ENCODE measurements around the gene PTCH2.
"Not testable (repeated sequence)": the region's sequence is repeated elsewhere in the genome, so short reads cannot be mapped to it uniquely, and the experiment has no call there.

The PTCH2 gene

DNA sequence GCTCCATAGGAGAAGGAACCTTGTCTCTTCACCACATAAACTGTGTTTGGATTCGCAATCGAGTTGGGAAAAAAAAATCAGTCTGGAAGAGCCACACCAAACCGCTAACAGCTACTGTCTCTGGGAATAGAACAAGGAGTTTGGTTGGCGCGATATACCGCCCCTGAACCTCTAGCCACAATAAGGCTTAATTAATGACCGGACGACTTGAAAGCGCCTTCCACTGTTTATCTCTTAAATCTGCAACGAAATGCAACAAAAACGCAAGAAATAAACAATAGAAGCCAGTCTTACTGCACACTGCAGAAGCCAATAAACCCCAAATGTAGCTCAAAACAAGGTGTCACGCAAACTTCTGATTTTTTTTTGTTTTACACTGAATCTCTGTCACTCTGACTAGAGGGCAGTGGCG, 23.9 kb downstream of the PTCH2 start:
- DNase-seq (ENCODE audit: low read depth), result no peak

- DNase-seq (ENCODE audit: low read depth), result no peak
Observed at GRCh38 chr1:44817771-44818495, 25.1 kb downstream of the PTCH2 start.

DNA sequence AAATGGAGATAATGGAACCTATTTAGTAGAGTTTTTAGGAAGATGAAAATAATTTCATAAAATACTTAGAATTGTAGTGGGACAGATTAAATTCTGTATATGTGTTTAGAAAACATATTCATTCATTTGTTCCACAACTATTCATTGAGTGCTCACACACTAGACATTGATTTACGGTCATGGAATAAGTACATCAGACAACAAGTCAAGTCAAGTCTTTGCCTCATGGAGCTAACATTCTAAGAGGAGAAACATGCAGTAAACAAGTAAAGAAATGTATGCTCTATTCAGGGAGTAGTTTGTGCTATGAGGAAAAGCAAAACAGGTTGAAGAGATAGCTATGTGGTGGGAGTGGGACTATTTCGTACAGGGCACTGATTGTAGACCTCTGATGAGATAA, 25.7 kb downstream of the PTCH2 start:
- no peak for DNase-seq (ENCODE audit: low read depth)

DNA sequence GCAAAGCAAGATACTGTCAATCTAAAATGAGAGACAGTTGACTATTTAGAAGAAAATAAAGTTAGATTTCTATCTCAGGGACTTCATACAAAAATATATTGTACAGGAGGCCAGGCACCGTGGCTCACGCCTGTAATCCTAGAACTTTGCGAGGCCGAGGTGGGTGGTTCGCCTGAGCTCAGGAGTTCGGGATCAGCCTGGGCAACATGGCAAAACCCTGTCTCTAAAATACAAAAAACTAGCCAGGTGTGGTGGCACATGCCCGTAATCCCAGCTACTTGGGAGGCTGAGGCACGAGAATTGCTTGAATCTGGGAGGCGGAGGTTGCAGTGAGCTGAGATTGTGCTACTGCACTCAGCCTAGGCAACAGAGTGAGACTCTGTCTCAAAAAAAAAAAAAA, 27.1 kb downstream of the PTCH2 start:
- not testable (repeated sequence) for DNase-seq (ENCODE audit: low read depth)

DNA sequence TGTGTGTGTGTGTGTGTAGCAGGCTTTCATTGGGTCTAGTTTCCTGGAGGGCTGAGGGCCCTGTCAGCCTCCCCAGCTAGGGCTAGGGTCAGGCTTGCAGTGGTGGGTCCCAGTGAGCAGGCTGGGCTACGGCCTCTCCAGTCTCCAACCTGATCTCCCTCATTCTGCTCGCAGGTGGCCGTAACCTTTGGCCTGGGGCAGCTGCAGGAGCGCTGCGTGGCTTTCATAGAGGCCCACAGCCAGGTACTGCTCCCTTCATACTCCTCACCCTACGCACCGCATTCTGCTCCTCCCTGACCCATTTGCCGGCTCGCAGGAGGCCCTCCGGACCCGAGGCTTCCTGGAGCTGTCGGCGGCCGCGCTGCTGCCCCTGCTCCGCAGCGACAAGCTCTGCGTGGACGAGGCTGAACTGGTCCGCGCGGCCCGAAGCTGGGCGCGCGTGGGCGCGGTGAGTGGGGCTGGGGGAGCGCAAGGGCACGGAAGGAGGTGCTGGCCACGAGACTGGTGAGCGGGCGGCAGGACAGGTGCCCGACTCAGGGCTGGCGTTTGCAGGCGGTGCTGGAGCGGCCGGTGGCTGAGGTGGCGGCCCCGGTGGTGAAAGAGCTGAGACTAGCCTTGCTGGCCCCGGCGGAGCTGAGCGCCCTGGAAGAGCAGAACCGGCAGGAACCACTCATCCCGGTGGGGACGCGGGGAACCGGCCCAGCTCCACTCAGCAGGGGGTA, 30.1 kb downstream of the PTCH2 start:
- DNase-seq (ENCODE audit: low read depth), result no peak

GRCh38 chr1:44811234-44811633, 31.8 kb downstream of the PTCH2 start:
- DNase-seq (ENCODE audit: low read depth), result no peak

GRCh38 chr1:44810762-44811105, 32.3 kb downstream of the PTCH2 start:
- not testable (repeated sequence) for DNase-seq (ENCODE audit: low read depth)

- DNase-seq (ENCODE audit: low read depth), result no peak
Observed at GRCh38 chr1:44810101-44810761, 32.8 kb downstream of the PTCH2 start.

- peak; percentile 78 for DNase-seq (ENCODE audit: low read depth)
Observed at GRCh38 chr1:44808938-44809917, 33.8 kb downstream of the PTCH2 start.

DNA sequence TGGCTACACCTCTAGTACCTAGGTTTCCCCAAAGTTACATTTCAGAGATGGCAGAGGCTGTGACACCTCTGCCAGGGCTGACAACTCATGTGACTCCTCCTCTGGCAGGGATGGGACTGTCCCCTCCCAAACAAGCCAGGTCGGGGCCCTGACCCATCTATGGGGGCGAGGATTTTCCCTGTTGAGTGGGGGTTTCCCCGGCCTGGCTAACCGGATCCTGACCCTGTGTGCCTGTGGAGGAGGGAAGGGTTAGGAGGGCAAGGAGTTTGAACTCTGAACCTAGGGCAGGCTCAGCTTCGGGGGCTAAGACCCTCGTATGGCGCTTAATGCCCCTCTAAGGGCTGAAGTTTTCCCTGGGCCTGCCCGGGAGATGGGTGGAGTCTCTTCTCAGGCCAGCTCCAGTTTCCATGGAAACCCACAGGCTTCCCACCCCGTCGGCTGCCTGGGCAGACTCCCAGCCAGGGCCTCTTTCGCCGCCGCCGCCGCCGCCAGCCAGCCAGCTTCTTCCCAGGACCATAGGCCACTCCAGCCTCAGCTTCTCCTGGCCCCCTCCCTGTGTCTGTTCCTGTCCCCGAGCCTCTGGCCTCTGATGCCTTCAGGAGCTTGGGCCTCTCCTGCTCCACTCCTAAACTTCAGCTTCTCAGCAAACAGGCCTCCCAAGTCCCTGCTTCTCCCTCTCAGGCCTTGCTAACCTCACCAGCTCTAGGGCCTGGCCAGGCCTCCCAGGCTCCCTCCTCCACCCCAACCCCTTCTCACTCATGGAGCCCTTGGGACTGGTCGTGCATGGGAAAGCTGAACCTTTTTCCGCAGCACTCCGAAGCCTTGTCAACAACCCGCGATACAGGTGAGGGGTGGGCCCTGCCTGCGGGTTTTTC, 34.8 kb downstream of the PTCH2 start, which contains the start of gene BTBD19:
TSS of gene BTBD19 (plus strand) at position 461 of the 875 bp plus-strand sequence. CDS start at position 759, 298 bp downstream.
- peak; percentile 75 for DNase-seq (ENCODE audit: low read depth)

DNA sequence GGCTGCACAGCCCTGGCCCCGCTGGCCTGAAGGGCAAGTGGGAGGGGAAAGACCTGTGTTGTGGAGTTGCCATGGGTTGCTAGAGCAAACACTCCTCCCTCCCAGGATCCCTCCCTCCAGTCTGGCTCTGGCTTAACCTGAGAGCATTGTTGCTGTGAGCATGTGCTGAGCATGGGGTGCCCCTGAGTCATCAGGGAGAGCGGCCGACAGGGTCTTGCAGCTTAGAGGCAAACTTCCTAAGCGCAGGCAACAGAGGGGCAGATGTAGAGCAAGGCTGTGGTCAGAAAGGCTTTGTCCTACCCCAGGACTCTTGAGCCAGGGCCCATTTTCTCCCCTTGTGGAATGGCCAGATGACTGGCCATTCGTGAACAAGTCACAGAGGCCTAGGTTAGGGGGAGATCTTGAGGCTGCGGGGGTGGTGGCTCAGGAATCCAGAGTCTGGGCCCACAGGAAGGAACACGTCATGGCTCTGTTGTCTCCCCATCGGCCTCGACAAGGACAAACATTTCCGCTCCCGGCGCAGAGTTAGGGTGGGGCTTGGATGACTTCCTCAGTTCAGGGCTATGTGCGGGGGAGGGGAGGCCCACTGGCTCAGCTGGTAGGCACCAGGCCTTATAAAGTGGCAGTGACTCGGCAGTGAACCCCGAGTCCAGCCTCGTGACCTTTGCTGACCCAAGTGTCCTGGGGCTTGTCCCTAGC, 35.5 kb downstream of the PTCH2 start:
- peak; percentile 80 for DNase-seq (ENCODE audit: low read depth)

GRCh38 chr1:44806704-44807363, 36.2 kb downstream of the PTCH2 start, which contains the start of gene DYNLT4:
Gene DYNLT4 (minus strand): TSS chr1:44807351. CDS start chr1:44806668, 683 bp downstream.
- no peak for DNase-seq (ENCODE audit: low read depth)

DNA sequence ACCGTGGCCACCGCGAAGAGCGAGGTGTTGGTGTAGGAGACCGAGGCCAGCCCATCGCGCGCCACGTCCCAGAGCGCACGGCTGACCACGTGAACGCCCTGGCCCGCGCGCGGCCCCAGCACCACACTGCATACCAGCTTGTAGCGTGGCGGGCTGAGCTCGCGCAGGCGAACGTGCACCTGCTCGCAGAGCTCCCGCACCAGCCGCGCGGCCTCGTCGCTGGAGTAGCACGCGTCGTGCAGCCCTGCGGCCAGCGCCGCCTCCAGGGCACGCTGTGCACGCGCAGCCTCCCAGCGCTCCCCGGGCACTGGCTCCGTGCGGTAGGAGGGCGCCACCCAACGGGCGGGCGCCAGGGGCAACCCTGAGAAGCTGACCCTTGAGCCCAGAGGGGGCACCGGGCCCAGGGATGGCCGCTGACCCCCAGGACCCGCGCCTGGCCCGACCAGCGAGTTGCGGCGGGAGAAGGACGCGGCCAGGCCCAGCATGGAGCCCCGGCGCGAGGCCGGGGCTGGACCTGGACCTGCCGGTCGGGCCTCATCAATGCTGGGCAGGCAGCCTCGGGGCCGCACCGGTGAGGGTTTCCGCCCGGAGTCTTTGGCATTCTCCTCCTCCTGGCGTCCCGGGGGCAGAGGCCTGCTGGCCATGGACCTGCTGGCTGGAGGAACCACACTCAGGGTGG, 36.9 kb downstream of the PTCH2 start:
- no peak for DNase-seq (ENCODE audit: low read depth)

- no peak for DNase-seq (ENCODE audit: low read depth)
Observed at GRCh38 chr1:44805311-44806024, 37.6 kb downstream of the PTCH2 start.

- no peak for DNase-seq (ENCODE audit: low read depth)
Observed at GRCh38 chr1:44803312-44804095, 39.5 kb downstream of the PTCH2 start.

DNA sequence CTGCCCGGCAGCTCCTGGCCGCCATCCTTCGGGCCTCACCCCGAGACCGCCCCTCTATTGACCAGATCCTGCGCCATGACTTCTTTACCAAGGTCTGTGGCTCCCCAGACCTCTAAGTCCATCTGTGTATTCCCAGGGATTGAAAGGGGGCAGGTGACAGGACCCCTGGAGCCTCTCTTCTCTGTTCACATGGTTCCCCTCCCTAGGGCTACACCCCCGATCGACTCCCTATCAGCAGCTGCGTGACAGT, 40.1 kb downstream of the PTCH2 start:
- no peak for DNase-seq (ENCODE audit: low read depth)

DNA sequence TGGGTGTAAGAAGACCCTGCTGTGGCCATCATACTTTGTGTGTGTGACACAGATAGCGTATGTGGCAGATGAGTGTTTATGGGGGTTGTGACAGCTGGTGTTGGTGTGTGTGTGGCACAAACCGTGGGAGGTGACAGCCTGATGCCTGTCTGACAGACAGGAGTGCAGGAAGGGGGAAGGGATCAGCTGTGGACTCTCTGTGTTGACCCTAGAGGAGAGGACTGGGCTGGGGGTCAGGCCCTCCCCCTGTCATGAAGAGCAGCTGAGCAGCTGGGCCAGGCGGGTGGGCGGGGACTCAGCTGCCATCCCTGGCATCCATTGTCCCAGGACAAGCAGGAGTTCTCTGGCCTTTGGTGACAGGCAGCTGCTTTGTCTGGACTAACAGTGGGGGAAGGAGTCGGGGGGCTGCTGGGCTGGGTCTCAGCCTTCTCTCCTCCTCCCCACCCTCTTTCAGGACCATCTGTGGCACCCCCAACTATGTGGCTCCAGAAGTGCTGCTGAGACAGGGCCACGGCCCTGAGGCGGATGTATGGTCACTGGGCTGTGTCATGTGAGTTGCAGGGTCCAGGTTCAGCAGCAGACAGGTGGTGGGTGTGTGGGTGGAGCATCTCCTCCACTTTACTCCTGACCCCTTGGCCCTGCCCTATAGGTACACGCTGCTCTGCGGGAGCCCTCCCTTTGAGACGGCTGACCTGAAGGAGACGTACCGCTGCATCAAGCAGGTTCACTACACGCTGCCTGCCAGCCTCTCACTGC, 40.6 kb downstream of the PTCH2 start:
- DNase-seq (ENCODE audit: low read depth), result no peak
